Adrenal gland (tissue), 5 donors: ENCODE measurements around the gene DNAAF1.

Experiments used
- CTCF ChIP-seq, 6 experiments: fragments of 450-650 bp in 4 of 6; fragments of 200-600 bp in 2 of 6; sonication (generic) in 1 of 6; IDR thresholded peaks; 1 replicate in 5 of 6; 2 replicates in 1 of 6; pipeline versions ENCODE4 v1.5.1 to v1.8.0; 2016 to 2021; ENCODE audit warnings: antibody characterized with exemption in 6 of 6, mild to moderate bottlenecking in 2 of 6, moderate library complexity in 1 of 6
- POLR2A ChIP-seq, 2 donors: fragments of 450-650 bp; IDR thresholded peaks; one replicate each; pipeline ENCODE4 v1.6.1; 2017; ENCODE audit warnings: antibody characterized with exemption in 2 of 2, mild to moderate bottlenecking in 2 of 2, moderate library complexity in 1 of 2
- donor health status: DM: no; HTN: no; CAD: no.

- TF ChIP-seq CTCF (IDR thresholded peaks at IDR 0.05) = no peak
- TF ChIP-seq POLR2A (IDR thresholded peaks at IDR 0.05) = no peak
Measured at GRCh38 chr16:84199861-84200260, 54.8 kb downstream of the DNAAF1 start.
